Choroid plexus epithelial cell (primary cell): ENCODE measurements around the gene B3GAT1.

Experiments used
- DNase-seq: peaks from one replicate; pipeline ENCODE4 v3.0.0-alpha.2; 2010; ENCODE audit warnings: low read depth
- H3K4me3 ChIP-seq: 2 replicates; pipeline ENCODE4 v1.5.1; 2011; ENCODE audit warnings: low read depth, mild to moderate bottlenecking, control low read depth, low read length, moderate library complexity
- CTCF ChIP-seq: conservative IDR thresholded peaks from 2 replicates; pipeline ENCODE4 v1.5.1; 2011; ENCODE audit warnings: low read depth, mild to moderate bottlenecking, control low read depth, inconsistent platforms, low read length, moderate library complexity

B3GAT1 gene

GRCh38 chr11:134355656-134356055 lies 56.4 kb downstream of the B3GAT1 start:
- no peak for TF ChIP-seq CTCF
- no peak for DNase-seq
- H3K4me3 ChIP-seq: no peak overlapping the region

GRCh38 chr11:134355136-134355535 lies 56.9 kb downstream of the B3GAT1 start:
- TF ChIP-seq CTCF: no peak
- H3K4me3 ChIP-seq: no peak overlapping the region
- DNase-seq: no peak

- no peak overlapping the region for H3K4me3 ChIP-seq
- no peak for TF ChIP-seq CTCF
- no peak for DNase-seq
These were observed 59.9 kb downstream of the B3GAT1 start for GRCh38 chr11:134352111-134352510.

- no peak for TF ChIP-seq CTCF
- DNase-seq: no peak
- H3K4me3 ChIP-seq: no peak overlapping the region
These were observed 61.7 kb downstream of the B3GAT1 start for GRCh38 chr11:134350381-134350780.

- no peak for TF ChIP-seq CTCF
These were observed 62.2 kb downstream of the B3GAT1 start for GRCh38 chr11:134349802-134350355.

GRCh38 chr11:134349109-134349801 lies 62.8 kb downstream of the B3GAT1 start:
- H3K4me3 ChIP-seq: no peak overlapping the region
- TF ChIP-seq CTCF: no peak
- no peak for DNase-seq

More at GRCh38 chr11:134349802-134350355, 62.2 kb downstream of the B3GAT1 start:
- no peak overlapping the region for H3K4me3 ChIP-seq
- no peak for DNase-seq

- H3K4me3 ChIP-seq: no peak overlapping the region
- no peak for DNase-seq
- TF ChIP-seq CTCF: no peak
These were observed 64.6 kb downstream of the B3GAT1 start for GRCh38 chr11:134347441-134347840.
